ENCODE data around the gene PLB1.

- TF ChIP-seq CTCF (IDR thresholded peaks at IDR 0.05) = no peak
- TF ChIP-seq POLR2A (IDR thresholded peaks at IDR 0.05) = no peak
Observed at GRCh38 chr2:28638102-28638501, 142.2 kb downstream of the PLB1 start.

Data from prostate gland (tissue), 2 donors.